DMS53 treated with DMSO at 0.1 percent for 48 hours (cell line): ENCODE results near the gene POC5.
"Not testable (repeated sequence)": the region's sequence is repeated elsewhere in the genome, so short reads cannot be mapped to it uniquely, and the experiment has no call there.

Experiments used
- DNase-seq: peaks from one replicate; lab custom pipeline; 2025; ENCODE audit not compliant: unreplicated experiment; lab: John Stamatoyannopoulos, UW

POC5 gene

GRCh38 chr5:75717082-75717922 lies at the start of gene POC5:
POC5 (minus strand) TSS chr5:75717437; CDS start chr5:75712937, 4,500 bp downstream.
- peak; percentile 98 for DNase-seq

GRCh38 chr5:75758116-75758515 lies 40.9 kb upstream of the POC5 start:
- DNase-seq, result no peak

- no peak for DNase-seq
These were observed 39.7 kb upstream of the POC5 start for GRCh38 chr5:75756981-75757380.

GRCh38 chr5:75756211-75756610 lies 39.0 kb upstream of the POC5 start:
- DNase-seq, result no peak

GRCh38 chr5:75753182-75753581 lies 35.9 kb upstream of the POC5 start:
- no peak for DNase-seq

GRCh38 chr5:75744355-75744754 lies 27.1 kb upstream of the POC5 start:
- DNase-seq, result no peak

GRCh38 chr5:75736273-75736672 lies 19.0 kb upstream of the POC5 start:
- no peak for DNase-seq

- DNase-seq, result peak; percentile 54
These were observed 17.9 kb upstream of the POC5 start for GRCh38 chr5:75734913-75735789.

GRCh38 chr5:75733767-75734166 lies 16.5 kb upstream of the POC5 start:
- DNase-seq, result no peak

GRCh38 chr5:75731515-75731914 lies 14.3 kb upstream of the POC5 start:
- DNase-seq, result not testable (repeated sequence)

GRCh38 chr5:75729321-75729720 lies 12.1 kb upstream of the POC5 start:
- no peak for DNase-seq

GRCh38 chr5:75727931-75728330 lies 10.7 kb upstream of the POC5 start:
- DNase-seq, result no peak

GRCh38 chr5:75726224-75726623 lies 9.0 kb upstream of the POC5 start:
- DNase-seq, result not testable (repeated sequence)

GRCh38 chr5:75723378-75723777 lies 6.1 kb upstream of the POC5 start:
- no peak for DNase-seq

GRCh38 chr5:75721573-75721972 lies 4.3 kb upstream of the POC5 start:
- DNase-seq, result no peak

GRCh38 chr5:75720882-75721281 lies 3.6 kb upstream of the POC5 start:
- no peak for DNase-seq

- no peak for DNase-seq
These were observed 539 bp downstream of the POC5 start for GRCh38 chr5:75716715-75717081.

GRCh38 chr5:75712091-75712490 lies 5.1 kb downstream of the POC5 start:
- no peak for DNase-seq

GRCh38 chr5:75711151-75711550 lies 6.1 kb downstream of the POC5 start:
- DNase-seq, result no peak

- DNase-seq, result no peak
These were observed 6.6 kb downstream of the POC5 start for GRCh38 chr5:75710637-75711036.

- DNase-seq, result no peak
These were observed 9.2 kb downstream of the POC5 start for GRCh38 chr5:75707911-75708509.

GRCh38 chr5:75706775-75707174 lies 10.5 kb downstream of the POC5 start:
- DNase-seq, result no peak
